SJSA1 (cell line): ENCODE data around the gene HSD17B2. TPM values are rescaled to one million over a fixed set of nuclear protein-coding genes. Genes with fewer than 3 reads are reported as not detected.
"Not testable (repeated sequence)": the region's sequence is repeated elsewhere in the genome, so short reads cannot be mapped to it uniquely, and the experiment has no call there.

Source experiments
- DNase-seq, 2 experiments: peaks; one replicate each; pipeline ENCODE4 v3.0.0-alpha.2; 2015 to 2020; ENCODE audit warnings: low spot score in 2 of 2, low read depth in 1 of 2
- H3K27ac ChIP-seq: fragments of 250-450 bp; sonication (Bioruptor Pico); 2 replicates; pipeline ENCODE4 v1.5.1; 2020; ENCODE audit warnings: mild to moderate bottlenecking, moderate library complexity
- H3K27me3 ChIP-seq: fragments of 250-450 bp; sonication (Bioruptor Pico); replicated peaks from 2 replicates; pipeline ENCODE4 v1.5.1; 2020; ENCODE audit warnings: mild to moderate bottlenecking, moderate library complexity
- H3K36me3 ChIP-seq: fragments of 250-450 bp; sonication (Bioruptor Pico); 2 replicates; pipeline ENCODE4 v1.5.1; 2020; ENCODE audit warnings: mild to moderate bottlenecking
- H3K4me1 ChIP-seq: fragments of 250-450 bp; sonication (Bioruptor Pico); replicated peaks from 2 replicates; pipeline ENCODE4 v1.6.1; 2021; ENCODE audit warnings: mild to moderate bottlenecking
- H3K4me3 ChIP-seq: fragments of 250-450 bp; sonication (Bioruptor Pico); 2 replicates; pipeline ENCODE4 v1.5.1; 2020; ENCODE audit warnings: mild to moderate bottlenecking
- H3K9me3 ChIP-seq: fragments of 250-450 bp; sonication (Bioruptor Pico); replicated peaks from 2 replicates; pipeline ENCODE4 v1.5.1; 2020; ENCODE audit warnings: mild to moderate bottlenecking
- total RNA-seq: library from RNA; depleted of rRNA; stranded (reverse); fragments of >200 nt; shearing (Covaris generic); gene quantifications from 2 replicates; pipeline ENCODE4 v1.2.3, GENCODE V29; 2014

The HSD17B2 gene
- total RNA-seq, 1 experiment from 2014 or later: 2.0 TPM

DNA sequence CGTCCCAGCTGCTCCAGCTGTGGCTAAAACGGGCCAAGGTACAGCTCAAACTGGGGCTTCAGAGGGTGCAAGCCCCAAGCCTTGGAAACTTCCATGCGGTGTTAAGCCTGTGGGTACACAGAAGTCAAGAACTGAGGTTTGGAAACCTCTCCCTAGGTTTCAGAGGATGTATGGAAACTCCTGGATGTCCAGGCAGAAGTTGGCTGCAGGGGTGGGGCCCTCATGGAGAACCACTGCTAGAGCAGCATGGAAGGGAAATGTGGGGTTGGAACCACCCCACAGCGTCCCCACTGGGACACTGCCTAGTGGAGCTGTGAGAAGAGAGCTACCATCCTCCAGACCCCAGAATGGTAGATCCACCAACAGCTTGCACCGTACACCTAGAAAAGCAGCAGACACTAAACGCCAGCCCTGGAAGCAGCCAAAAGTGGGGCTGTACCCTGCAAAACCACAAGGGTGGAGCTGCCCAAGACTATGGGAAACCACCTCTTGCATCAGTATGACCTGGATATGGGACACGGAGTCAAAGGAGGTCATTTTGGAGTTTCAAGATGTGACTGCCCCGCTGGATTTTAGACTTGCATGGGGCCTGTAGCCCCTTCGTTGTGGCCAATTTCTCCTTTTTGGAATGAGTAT is 26.0 kb upstream of the HSD17B2 start:
- H3K4me3 ChIP-seq: no peak overlapping the region
- H3K9me3 ChIP-seq: peaks cover 15% of the 10 kb centered on the region
- no peaks in the 10 kb centered on the region for H3K4me1 ChIP-seq
- H3K36me3 ChIP-seq: no peaks in the 10 kb centered on the region
- H3K27ac ChIP-seq: no peak overlapping the region
- H3K27me3 ChIP-seq: no peaks in the 10 kb centered on the region
- DNase-seq: no peak

GRCh38 chr16:82009789-82010188 is 25.3 kb upstream of the HSD17B2 start:
- H3K9me3 ChIP-seq: peaks cover 15% of the 10 kb centered on the region
- H3K4me3 ChIP-seq, DNase-seq, H3K36me3 ChIP-seq, H3K27me3 ChIP-seq, H3K27ac ChIP-seq, H3K4me1 ChIP-seq: not testable (repeated sequence)

- Histone ChIP-seq H3K4me3 (no peak overlapping the region), H3K27ac (no peak overlapping the region), H3K36me3 (no peaks in the 10 kb centered on the region), H3K27me3 (no peaks in the 10 kb centered on the region), H3K4me1 (no peaks in the 10 kb centered on the region), H3K9me3 (peaks cover 15% of the 10 kb centered on the region)
- no peak for DNase-seq
These were observed 24.4 kb upstream of the HSD17B2 start for GRCh38 chr16:82010649-82011048.

DNA sequence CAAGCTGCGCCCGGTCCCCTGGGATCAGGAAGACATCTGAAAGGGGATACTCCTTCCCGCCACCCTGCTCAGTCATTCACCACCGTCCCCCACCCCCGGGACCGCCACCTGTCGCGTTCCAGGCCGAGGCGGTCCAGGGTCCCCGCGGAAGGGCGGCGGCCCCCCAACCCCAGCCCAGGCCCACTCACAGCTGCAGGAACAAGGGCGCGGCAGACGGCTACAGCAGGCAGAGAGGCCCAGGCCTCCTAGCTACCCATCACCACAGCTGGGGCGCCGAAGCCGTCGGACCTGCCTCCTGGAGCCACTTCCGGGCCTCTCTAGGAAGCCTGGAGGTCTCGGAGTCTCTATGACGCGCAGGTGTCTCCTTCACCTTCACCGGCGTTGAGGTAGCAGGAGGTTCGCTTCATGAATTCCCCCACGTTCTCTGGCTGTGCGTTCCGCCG is 23.8 kb upstream of the HSD17B2 start, which contains the start of gene SDR42E1:
Gene SDR42E1 (minus strand): TSS at position 272 of the 443 bp plus-strand sequence. CDS start 10,612 bp downstream, outside the sequence.
- no peaks in the 10 kb centered on the region for H3K36me3 ChIP-seq
- H3K4me3 ChIP-seq: no peak within 1 kb of the TSS
- H3K9me3 ChIP-seq: peaks cover 15% of the 10 kb centered on the region
- no peak within 1 kb of the TSS for H3K27ac ChIP-seq
- no peak for DNase-seq
- no peaks in the 10 kb centered on the region for H3K27me3 ChIP-seq
- H3K4me1 ChIP-seq: peaks cover 3% of the 10 kb centered on the region

DNA sequence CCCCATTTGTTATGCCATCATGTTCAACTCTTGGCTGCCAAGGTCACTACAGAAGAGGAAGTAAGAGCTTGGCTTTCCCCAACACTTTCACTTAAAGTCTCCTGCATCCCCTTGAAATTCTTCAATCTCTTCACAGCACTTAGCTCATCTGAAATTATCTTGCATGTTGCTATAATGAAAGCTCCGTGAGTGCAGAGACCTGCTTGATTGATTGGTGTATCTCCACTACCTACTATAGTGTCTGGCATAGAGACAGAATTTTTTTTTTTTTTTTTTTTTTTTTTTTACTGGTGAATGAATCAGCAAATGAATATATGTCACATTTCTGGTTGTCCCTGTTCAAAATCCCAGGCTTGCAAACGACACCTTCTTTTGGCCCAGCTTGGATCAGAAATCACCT is 21.9 kb upstream of the HSD17B2 start:
- DNase-seq: no peak
- no peaks in the 10 kb centered on the region for H3K27me3 ChIP-seq
- no peak overlapping the region for H3K27ac ChIP-seq
- peaks cover 13% of the 10 kb centered on the region for H3K9me3 ChIP-seq
- H3K36me3 ChIP-seq: no peaks in the 10 kb centered on the region
- no peak overlapping the region for H3K4me3 ChIP-seq
- peaks cover 6% of the 10 kb centered on the region for H3K4me1 ChIP-seq

DNA sequence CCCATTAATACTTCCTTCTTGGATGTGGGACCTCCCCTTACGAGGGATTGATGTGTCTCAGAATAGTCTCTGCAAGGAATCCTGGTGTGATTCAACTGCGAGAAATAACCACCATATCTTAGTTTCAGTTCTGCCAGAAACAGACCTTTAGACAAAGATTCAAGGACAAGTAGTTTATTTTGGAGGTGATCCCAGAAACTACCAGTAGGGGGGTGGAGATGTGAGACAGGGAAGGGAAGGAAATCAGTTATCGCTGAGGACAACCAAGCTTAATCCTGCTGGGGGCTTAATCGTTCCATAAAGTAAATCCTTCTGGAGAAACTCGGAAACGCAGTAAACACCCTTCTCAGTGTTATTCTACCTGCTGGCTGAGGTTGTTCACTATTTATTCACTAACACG is 18.8 kb upstream of the HSD17B2 start:
- Histone ChIP-seq H3K4me1 (peaks cover 6% of the 10 kb centered on the region), H3K9me3 (no peaks in the 10 kb centered on the region; the same call in 1 of the 2 replicates), H3K27ac (no peak overlapping the region), H3K4me3 (no peak overlapping the region; the same call in 1 of the 2 replicates), H3K27me3 (no peaks in the 10 kb centered on the region), H3K36me3 (no peaks in the 10 kb centered on the region)
- peak in 1 of 2 experiments; percentile 54 for DNase-seq

GRCh38 chr16:82016964-82017363 is 18.1 kb upstream of the HSD17B2 start:
- no peaks in the 10 kb centered on the region for H3K36me3 ChIP-seq
- no peak overlapping the region for H3K4me3 ChIP-seq
- peaks cover 6% of the 10 kb centered on the region for H3K4me1 ChIP-seq
- no peak for DNase-seq
- no peaks in the 10 kb centered on the region; the same call in 1 of the 2 replicates for H3K9me3 ChIP-seq
- H3K27ac ChIP-seq: no peak overlapping the region
- no peaks in the 10 kb centered on the region for H3K27me3 ChIP-seq

DNA sequence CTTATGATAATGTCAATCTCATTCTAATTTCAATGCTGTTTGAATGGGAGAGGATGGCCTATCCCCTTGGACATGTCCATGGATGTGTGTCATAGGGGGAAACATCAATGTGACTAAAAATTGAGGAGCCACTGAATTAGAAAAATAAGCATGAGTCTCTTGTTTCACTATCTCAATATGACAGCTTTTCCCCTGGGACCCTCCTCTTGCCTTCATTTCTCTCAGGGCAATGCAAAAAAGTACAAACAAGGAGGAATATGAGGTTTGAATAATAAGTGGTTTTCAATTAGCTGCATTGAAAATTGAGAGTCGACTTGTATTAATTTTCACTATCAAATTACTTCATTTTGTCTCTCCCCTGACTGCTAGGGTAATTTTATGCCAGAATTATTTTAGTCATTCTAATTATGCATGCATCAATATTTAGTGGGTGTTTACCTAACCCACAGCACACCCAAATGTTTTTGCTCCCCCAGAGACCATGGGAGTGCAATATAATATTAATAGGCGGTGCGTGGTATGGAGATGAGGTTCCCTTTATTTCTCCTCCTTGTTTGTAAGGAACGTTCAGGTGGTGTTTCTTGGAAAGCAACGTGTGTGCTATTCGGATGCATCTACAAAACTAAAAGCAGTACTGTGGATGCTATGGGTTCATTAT is 17.0 kb upstream of the HSD17B2 start:
- Histone ChIP-seq H3K27me3 (no peaks in the 10 kb centered on the region), H3K4me3 (no peak overlapping the region), H3K4me1 (peaks cover 6% of the 10 kb centered on the region), H3K9me3 (no peaks in the 10 kb centered on the region; the same call in 1 of the 2 replicates), H3K27ac (no peak overlapping the region), H3K36me3 (no peaks in the 10 kb centered on the region)
- DNase-seq: no peak

GRCh38 chr16:82019535-82019934 is 15.5 kb upstream of the HSD17B2 start:
- no peak overlapping the region for H3K27ac ChIP-seq
- no peak overlapping the region for H3K4me3 ChIP-seq
- no peaks in the 10 kb centered on the region for H3K27me3 ChIP-seq
- peaks cover 6% of the 10 kb centered on the region for H3K4me1 ChIP-seq
- H3K36me3 ChIP-seq: no peaks in the 10 kb centered on the region
- no peaks in the 10 kb centered on the region; the same call in 1 of the 2 replicates for H3K9me3 ChIP-seq
- no peak for DNase-seq

GRCh38 chr16:82020051-82020450 is 15.0 kb upstream of the HSD17B2 start:
- no peaks in the 10 kb centered on the region; the same call in 1 of the 2 replicates for H3K9me3 ChIP-seq
- H3K4me1 ChIP-seq: peaks cover 6% of the 10 kb centered on the region
- H3K36me3 ChIP-seq: no peaks in the 10 kb centered on the region
- no peak for DNase-seq
- no peak overlapping the region for H3K27ac ChIP-seq
- H3K4me3 ChIP-seq: no peak overlapping the region
- H3K27me3 ChIP-seq: no peaks in the 10 kb centered on the region

- Histone ChIP-seq H3K27me3 (no peaks in the 10 kb centered on the region), H3K4me3 (no peak overlapping the region), H3K27ac (no peak overlapping the region)
These were observed 11.8 kb upstream of the HSD17B2 start for GRCh38 chr16:82023206-82023605.

DNA sequence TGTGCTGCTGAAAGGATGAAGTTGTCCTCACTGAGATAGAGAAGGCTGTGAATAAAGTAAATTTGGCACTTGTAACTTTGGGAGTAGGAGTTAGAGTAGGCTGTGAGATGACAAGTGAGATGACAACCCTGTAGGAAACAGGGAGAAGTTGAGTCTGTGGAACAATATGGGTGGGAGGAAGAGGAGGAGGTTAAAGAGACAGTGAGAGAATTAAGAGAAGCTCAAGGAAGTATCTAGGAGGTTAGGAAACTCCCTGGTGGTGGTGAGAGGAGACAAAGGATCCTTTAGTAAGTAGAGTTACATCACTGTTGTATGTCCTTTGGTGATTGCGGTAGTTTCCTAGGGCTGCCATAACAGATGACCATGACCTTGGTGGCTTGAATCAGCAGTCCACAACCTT is 10.7 kb upstream of the HSD17B2 start:
- H3K4me1 ChIP-seq: no peaks in the 10 kb centered on the region
- no peak overlapping the region for H3K27ac ChIP-seq
- H3K9me3 ChIP-seq: no peaks in the 10 kb centered on the region
- H3K36me3 ChIP-seq: no peaks in the 10 kb centered on the region
- H3K27me3 ChIP-seq: no peaks in the 10 kb centered on the region
- DNase-seq: no peak
- no peak overlapping the region for H3K4me3 ChIP-seq

More at GRCh38 chr16:82023206-82023605, 11.8 kb upstream of the HSD17B2 start:
- DNase-seq: no peak
- Histone ChIP-seq H3K9me3 (no peaks in the 10 kb centered on the region), H3K4me1 (no peaks in the 10 kb centered on the region), H3K36me3 (no peaks in the 10 kb centered on the region)

- H3K27ac ChIP-seq: no peak overlapping the region
These were observed 10.2 kb upstream of the HSD17B2 start for GRCh38 chr16:82024883-82025282.

GRCh38 chr16:82027629-82028064 is 7.4 kb upstream of the HSD17B2 start:
- no peaks in the 10 kb centered on the region for H3K36me3 ChIP-seq
- no peak for DNase-seq
- peaks cover 11% of the 10 kb centered on the region; the same call in 1 of the 2 replicates for H3K4me1 ChIP-seq

More at GRCh38 chr16:82024883-82025282, 10.2 kb upstream of the HSD17B2 start:
- Histone ChIP-seq H3K36me3 (no peaks in the 10 kb centered on the region), H3K9me3 (no peaks in the 10 kb centered on the region), H3K27me3 (no peaks in the 10 kb centered on the region), H3K4me3 (no peak overlapping the region), H3K4me1 (no peaks in the 10 kb centered on the region)
- no peak for DNase-seq

More at GRCh38 chr16:82027629-82028064, 7.4 kb upstream of the HSD17B2 start:
- H3K27me3 ChIP-seq: no peaks in the 10 kb centered on the region
- no peak overlapping the region for H3K27ac ChIP-seq
- H3K9me3 ChIP-seq: no peaks in the 10 kb centered on the region
- H3K4me3 ChIP-seq: no peak overlapping the region
